Measurements from ENCODE around the gene SPTAN1.

SPTAN1 gene

GRCh38 chr9:128607642-128608350 lies 55.4 kb downstream of the SPTAN1 start:
- DNase-seq, result no peak

- no peak for DNase-seq
These were observed 58.5 kb downstream of the SPTAN1 start for GRCh38 chr9:128610897-128611296.

- no peak for DNase-seq
These were observed 59.4 kb downstream of the SPTAN1 start for GRCh38 chr9:128611600-128612394.

- no peak for DNase-seq
These were observed 62.3 kb downstream of the SPTAN1 start for GRCh38 chr9:128614728-128615127.

GRCh38 chr9:128615571-128615970 lies 63.2 kb downstream of the SPTAN1 start:
- DNase-seq, result no peak

GRCh38 chr9:128617943-128618342 lies 65.6 kb downstream of the SPTAN1 start:
- DNase-seq, result no peak

- no peak for DNase-seq
These were observed 66.7 kb downstream of the SPTAN1 start for GRCh38 chr9:128619127-128619526.

GRCh38 chr9:128619779-128620178 lies 67.4 kb downstream of the SPTAN1 start:
- no peak for DNase-seq

- DNase-seq, result no peak
These were observed 69.5 kb downstream of the SPTAN1 start for GRCh38 chr9:128621730-128622455.

GRCh38 chr9:128624566-128624965 lies 72.2 kb downstream of the SPTAN1 start:
- no peak for DNase-seq

- no peak for DNase-seq
These were observed 73.2 kb downstream of the SPTAN1 start for GRCh38 chr9:128625391-128626146.

- no peak for DNase-seq
These were observed 73.8 kb downstream of the SPTAN1 start for GRCh38 chr9:128626181-128626580.

- DNase-seq, result no peak
These were observed 74.8 kb downstream of the SPTAN1 start for GRCh38 chr9:128627127-128627715.

- no peak for DNase-seq
These were observed 75.5 kb downstream of the SPTAN1 start for GRCh38 chr9:128627906-128628305.

GRCh38 chr9:128628471-128629048 lies 76.2 kb downstream of the SPTAN1 start:
- DNase-seq, result no peak

- DNase-seq, result no peak
These were observed 76.7 kb downstream of the SPTAN1 start for GRCh38 chr9:128629136-128629535.

- DNase-seq, result no peak
These were observed 77.6 kb downstream of the SPTAN1 start for GRCh38 chr9:128629852-128630545.

- no peak for DNase-seq
These were observed 79.2 kb downstream of the SPTAN1 start for GRCh38 chr9:128631636-128632035.

- no peak for DNase-seq
These were observed 79.7 kb downstream of the SPTAN1 start for GRCh38 chr9:128632066-128632465.

- no peak for DNase-seq
These were observed 80.1 kb downstream of the SPTAN1 start for GRCh38 chr9:128632486-128632885.

- no peak for DNase-seq
These were observed 80.7 kb downstream of the SPTAN1 start for GRCh38 chr9:128633057-128633456.
